EH (cell line): ENCODE data around the gene ALG12.
A peak's percentile ranks its signal among the peaks of the same experiment; 100 is the strongest.

Experiments
- DNase-seq: peaks from one replicate; pipeline ENCODE4 v3.0.0-alpha.2; 2015; ENCODE audit warnings: low read depth

The ALG12 gene

GRCh38 chr22:49957826-49958365 is 39.7 kb upstream of the ALG12 start:
- no peak for DNase-seq

DNA sequence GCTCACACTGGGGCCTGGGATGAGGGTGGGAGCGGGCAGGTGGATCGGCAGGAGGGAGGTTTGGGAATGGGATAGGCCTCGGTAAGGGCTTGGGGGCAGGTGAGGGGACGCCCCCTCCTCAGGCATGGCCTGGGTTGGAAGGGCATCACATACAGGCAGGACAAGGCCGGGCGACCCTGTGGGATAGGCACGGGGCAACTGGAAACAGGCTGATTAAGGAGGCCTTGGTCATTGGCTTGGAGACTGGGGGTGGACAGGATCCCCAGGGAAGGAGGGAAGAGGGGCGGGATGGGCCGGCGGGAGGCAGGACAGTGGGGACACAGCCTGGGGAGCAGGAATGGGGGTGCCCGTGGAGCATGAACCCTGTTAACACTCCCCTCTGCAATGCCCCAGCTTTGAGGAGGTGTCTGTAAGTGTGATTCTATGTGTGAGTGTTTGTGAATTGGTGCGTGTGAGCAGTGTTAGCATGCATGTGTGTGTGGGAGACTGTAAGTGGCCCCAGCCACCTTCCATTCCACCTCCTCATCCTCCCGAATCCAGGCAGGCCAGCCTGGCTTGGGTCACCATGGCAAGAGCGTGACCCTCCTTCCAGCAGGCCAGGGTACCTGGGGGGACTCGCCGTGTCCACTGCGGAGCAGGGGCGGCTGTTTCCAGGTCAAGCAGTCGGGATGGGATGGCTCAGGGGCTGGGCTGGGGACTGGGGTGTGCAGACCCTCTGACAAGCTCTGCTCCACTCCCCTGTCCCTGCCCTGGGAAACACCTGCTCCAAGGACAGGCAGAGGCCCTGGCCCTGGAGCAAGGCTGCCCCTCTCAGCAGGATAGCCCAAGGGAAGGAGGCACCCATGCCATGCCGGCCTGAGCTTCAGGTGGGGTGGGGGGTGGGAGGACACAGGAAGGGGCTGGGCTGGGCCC is 38.9 kb upstream of the ALG12 start:
- DNase-seq = no peak

DNA sequence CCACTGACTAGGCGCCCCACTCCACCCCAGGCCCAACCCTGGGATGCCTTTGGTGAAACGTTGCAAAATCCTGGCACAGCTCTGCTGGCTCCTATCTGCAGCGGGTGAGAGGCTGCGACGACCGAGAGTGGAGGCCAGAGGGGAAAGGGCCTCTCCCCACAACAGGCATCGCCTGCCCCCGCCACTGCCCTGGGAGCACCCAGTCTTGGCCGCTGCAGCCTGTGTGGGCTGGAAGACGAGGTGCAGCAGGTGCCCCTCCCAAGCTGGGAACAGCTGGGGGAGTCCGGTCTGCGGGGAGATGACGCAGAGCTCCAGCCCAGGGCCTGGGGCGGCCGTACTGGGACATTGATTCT is 38.2 kb upstream of the ALG12 start:
- no peak for DNase-seq

DNA sequence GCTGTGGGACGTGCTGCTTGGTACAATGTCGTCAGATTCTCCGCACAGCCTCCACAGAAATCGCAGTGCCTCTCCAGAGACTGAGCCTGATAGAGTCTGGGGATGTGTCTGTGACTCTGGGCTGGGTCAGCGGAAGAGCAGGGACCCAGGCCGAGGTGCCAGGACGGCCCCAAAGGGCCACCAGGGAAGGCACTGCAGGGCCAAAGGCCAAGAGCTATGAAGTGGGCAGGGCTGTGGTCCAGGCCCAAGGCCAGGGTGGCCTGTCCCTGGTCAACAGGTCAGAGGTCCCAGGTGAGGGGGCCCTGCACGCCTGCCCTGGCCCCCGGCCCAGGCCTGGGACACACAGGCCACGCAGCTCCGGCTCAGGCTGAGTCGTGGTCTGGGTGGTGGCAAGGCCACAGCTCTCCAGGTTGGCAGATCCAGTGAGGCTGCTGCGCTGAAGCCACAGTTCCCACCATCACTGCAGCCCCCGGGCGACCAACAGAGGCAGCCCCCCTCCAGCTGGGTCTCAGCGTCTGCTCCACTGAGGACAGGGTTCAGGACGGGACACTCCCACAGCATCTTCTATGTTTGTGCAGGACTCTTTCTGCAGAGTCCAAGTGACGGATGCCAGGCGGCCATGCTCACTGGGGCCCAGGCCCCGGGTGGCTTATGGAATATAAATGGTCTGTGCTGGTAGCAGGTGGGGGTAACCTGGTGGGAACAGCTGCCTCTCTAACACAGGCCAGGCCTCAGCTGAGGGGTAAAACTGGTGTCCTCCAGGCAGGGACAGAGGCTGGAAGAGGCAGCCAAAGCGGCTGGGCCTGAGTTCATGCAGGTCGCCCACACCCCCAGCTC is 37.6 kb upstream of the ALG12 start:
- no peak for DNase-seq

DNA sequence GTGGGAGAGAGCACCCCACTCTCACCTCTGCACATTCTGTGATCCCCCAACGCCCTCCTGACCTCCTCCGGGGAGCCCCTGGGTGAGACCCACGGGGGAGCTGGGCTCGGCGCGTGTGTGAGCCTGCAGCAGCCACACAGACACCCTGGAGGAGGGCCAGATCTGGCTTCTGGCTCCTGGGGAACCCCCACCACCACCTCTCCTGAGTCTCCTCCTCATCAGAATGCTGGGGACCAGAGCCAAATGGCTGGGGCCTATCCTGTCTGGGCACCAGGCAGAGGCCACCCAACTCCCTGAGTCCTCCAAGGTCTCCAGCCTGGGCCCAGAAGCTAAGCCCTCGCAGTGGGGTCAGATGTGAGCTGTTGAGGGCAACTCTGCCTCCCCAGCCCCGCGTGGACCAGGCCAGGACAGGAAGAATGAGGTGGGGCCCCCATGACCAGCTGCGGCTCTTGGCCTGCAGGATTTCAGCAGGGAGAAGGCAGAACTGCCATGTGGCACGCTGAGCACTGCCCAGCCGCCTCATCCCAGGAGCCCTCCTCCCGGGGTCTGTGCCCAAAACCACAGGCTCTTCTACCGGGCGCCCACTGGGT is 36.8 kb upstream of the ALG12 start:
- no peak for DNase-seq

GRCh38 chr22:49954354-49954753 is 36.1 kb upstream of the ALG12 start:
- DNase-seq = no peak

DNA sequence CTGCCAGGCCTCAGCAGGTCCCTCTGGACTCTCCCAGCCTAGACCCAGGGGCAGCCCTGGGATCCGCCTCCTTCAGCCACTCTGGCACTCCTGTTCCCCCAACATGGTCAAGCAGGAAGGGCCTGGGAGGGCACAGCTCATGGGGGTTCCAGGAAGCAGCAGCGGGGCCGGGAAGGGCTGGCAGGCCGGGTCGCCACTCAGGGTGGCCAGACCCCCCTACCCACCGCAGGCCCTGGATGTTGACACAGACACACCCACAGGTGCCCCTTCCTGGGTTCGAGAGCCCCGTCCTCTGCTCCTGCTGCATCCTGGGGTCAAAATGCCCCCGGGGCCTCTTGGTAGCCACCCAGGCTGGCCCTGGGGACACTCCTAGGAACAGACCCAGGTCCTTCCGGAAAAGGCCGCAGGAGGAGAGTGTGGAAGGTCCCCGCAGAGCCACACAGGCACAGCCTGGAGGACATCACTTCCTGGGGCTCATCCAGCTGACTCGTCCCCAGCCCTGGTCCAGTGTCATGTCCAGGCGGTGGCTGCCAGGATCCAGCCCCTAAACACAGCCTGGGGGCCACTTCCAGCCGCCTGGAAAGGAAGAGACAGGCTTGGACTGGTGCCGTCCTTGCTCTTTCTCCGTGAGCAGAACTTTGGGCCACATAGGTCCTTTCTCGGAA is 35.6 kb upstream of the ALG12 start:
- peak; percentile 45 for DNase-seq

DNA sequence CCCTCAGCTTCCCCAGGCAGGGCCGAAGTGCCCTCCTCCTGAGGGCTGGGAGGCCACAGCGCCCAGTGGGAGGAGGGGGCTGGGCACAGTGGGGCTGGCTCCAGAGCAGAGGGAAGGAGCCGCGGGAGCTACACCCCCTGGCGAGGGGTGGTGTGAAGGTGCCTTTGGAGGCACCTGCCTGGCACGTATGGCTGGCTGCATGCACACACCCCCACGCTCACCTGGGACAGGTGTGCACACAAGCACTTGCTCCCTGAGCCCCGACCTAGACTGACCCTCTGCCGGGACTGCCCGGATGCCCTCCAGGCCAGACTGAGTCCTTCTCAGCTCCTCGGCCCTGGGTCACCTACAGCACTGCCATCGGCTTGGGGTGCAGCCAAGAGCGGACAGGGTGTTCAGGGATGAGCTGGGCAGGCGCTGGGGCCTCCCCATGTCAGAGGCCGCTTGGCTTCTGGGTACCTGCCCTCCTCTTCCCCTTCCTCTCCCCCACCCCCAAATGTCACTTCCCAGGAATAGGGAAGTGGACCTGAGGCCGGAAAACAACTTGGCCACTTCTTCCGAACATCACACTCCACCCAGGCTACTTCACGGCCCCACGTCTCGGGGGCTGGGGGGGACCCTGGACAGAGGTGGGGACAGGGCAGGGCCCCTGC is 34.9 kb upstream of the ALG12 start:
- no peak for DNase-seq

DNA sequence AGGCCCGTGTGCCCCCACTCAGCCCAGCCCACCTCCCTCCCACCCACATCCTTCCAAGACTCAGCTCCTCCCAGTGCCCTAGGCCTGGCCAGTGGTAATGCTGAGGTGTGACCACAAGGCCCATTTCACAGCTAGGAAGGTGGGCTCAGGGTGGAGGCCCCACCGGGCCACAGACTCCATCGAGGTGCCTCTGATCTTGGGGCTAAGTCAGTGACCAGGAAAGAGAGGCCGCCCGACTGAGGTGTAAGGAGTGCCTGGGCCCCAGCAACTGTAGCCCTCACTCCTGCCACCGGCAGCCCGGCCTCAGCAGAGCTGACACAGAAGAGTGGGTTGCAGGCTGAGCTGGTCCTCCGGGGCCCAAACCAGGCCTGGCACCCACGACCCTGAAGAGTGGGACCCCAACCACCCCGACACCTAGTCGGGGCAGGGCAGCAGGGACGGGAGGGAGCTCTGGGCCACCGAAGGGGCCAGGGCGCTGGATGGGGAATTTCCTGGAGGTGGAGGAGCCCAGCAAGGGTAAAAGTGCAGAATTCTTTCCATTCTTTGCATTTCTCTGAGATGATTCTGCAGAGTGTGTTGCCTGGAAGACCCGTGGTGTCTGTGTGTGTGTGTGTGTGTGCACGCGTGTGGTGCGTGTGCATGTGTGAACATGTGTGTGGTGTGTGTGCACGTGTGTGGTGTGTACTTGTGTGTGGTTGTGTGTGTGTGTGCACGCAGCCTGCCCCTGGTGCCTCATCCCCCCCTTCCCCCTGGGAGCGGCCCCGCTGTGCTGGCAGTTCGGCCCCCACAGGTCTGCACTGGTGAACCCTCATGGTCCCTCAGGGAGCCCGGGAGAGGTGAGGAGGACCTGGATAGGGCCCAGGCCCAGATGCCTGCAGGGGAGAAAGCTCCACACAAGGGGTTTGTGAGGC is 34.0 kb upstream of the ALG12 start:
- DNase-seq = peak; percentile 89

GRCh38 chr22:49951678-49951985 is 33.4 kb upstream of the ALG12 start:
- no peak for DNase-seq

GRCh38 chr22:49951000-49951677 is 32.9 kb upstream of the ALG12 start:
- DNase-seq = no peak

DNA sequence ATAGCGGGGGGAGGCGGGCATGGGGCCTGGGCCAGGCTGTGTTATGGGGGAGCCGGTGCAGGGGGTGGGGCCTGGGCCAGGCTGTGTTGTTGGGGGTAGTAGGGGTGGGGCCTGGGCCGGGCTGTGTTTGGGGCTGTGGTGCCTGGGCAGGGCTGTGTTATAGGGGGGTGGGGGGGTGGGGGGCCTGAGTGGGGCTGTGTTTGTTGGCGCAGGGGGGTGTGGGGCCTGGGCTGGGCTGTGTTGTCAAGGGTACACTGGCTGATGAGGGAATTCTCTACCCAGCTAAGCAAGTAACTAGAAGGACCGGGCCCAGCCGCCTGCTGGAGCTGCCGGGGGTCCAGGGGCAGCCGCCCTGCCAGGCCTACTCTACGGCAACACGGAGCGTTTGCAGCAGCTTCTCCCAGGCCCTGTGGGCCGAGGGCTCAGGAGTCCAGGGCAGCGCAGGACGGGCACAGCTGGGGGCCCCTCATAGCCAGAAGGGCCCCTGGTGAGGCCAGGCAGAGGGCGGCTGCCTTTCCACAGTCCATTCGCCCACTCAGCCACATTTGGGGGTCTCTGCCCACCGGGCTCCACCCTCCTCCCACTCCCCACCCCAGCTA is 32.3 kb upstream of the ALG12 start:
- no peak for DNase-seq

- no peak for DNase-seq
Observed at GRCh38 chr22:49949914-49950292, 31.7 kb upstream of the ALG12 start.

DNA sequence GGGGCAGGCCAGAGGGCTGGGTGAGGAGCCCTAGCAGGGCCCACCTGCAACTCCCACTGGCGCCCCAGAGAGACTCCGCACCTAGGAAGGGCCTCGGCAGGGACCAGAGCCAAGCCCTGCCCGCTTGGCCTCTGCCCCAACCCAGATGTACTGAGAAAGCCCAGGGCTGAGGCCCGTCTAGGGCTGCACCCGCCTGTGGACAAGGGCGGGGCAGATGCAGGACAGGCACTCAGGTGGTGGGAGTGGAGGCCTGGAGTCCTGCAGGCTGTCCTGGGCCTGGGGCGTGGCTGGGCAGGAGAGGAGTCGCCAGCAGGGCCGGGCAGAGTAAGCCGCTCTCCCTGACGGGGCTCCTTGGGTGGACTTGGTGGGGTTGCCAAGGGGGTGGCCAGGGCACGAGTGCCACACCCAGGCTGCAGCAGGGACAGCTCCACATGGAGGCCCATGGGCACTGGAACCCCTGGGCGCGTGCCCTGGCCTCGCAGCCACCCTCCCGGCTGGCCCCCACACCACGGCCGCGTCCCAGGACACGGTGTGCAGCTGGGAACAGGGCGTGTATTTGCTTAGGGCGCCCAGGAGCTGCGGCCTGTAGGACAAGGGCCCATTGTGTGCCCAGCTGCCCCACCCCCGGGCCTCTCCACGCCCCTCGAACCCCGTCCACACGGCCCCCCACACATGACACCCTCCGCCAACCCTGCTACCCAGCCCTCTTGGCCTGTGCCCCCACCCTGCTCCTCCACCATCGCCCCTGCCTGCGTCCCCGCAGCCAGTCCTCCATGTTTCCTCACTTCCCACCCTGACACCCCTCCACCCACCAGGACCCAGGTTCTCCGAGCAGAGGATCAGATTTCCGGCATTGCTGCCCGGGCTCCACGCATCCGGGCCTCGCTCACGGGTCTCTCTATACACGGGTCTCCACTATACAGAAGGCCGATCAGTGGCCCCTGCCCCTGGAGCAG is 31.0 kb upstream of the ALG12 start:
- no peak for DNase-seq

- DNase-seq = no peak
Observed at GRCh38 chr22:49948116-49948957, 30.1 kb upstream of the ALG12 start.

DNA sequence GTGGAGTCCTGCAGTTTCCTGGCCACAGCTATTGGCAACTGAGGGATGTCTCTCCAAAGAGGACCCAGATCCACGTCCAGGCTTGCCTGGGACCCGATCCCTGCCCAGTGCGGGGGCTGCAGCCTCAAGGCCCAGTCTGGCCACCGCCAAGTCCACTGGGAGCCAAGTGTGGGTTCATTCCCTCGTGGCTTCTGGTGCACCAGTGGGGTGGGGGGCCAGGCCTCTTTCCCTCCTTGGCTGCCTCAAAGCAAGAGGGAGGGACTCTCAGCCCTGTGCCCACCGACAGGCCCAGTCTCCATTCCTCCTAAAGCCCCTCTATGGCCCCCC is 29.0 kb upstream of the ALG12 start:
- no peak for DNase-seq

DNA sequence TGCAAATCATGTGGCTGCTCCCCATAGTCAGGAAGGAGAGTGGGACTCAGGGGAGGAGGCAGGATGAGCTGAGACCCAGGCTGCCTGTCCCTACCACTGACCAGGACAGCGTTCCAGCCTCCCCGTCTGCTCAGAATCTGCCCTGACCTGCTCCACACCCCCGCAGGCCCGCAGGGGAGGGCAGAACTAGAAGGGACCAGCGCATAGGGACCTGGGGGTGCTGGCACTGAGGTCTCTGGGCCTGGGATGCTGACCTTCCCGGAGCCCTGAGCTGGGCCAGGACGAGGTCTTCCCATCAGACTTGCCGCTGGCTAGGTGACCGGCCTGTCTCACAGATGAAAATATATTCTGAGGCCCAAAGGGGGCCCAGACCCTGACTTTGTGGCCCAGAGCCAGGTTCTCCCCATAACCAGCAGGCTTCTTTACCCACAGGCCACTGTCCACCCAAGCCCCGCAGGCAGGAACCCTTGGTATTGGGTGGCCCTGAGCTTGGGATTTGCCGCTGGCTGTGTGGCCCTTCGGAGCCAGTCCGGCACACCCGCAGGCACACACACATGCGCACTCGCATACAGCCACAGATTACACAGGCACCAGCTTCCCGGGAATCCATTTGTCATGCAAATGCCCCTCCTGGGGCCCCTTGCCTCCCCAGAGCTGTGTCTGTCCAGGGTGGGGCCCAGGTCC is 28.5 kb upstream of the ALG12 start:
- DNase-seq = no peak
